SK-N-SH (cell line): ENCODE data around the gene XXYLT1.

Source experiments
- POLR2AphosphoS5 ChIP-seq: IDR thresholded peaks from 2 replicates; pipeline ENCODE4 v1.6.1; 2012; ENCODE audit warnings: low read depth, low read length
- RXRA ChIP-seq: IDR thresholded peaks from 2 replicates; pipeline ENCODE4 v1.4.0; 2012; ENCODE audit warnings: low read depth, mild to moderate bottlenecking, borderline replicate concordance
- USF1 ChIP-seq: IDR thresholded peaks from 2 replicates; pipeline ENCODE4 v1.4.0; 2012; ENCODE audit warnings: low read depth, borderline replicate concordance
- TF ChIP-seq, protein P1 (sequence below): IDR thresholded peaks from 2 replicates; pipeline ENCODE4 v1.6.1; 2012; ENCODE audit warnings: mild to moderate bottlenecking, low read depth, low read length, moderate library complexity
- TF ChIP-seq, protein P2 (sequence below): fragments of 200-600 bp; sonication (generic); IDR thresholded peaks from 2 replicates; pipeline ENCODE4 v1.6.1; 2017; ENCODE audit warnings: antibody characterized with exemption, mild to moderate bottlenecking, moderate library complexity
- TF ChIP-seq, protein P3 (sequence below): fragments of 150-350 bp; IDR thresholded peaks from 2 replicates; pipeline ENCODE4 v1.6.1; 2017; ENCODE audit warnings: antibody characterized with exemption, low read length, low read depth, borderline replicate concordance

GRCh38 chr3:195032955-195033354 is 238.0 kb downstream of the XXYLT1 start:
- TF ChIP-seq, protein P1, sequence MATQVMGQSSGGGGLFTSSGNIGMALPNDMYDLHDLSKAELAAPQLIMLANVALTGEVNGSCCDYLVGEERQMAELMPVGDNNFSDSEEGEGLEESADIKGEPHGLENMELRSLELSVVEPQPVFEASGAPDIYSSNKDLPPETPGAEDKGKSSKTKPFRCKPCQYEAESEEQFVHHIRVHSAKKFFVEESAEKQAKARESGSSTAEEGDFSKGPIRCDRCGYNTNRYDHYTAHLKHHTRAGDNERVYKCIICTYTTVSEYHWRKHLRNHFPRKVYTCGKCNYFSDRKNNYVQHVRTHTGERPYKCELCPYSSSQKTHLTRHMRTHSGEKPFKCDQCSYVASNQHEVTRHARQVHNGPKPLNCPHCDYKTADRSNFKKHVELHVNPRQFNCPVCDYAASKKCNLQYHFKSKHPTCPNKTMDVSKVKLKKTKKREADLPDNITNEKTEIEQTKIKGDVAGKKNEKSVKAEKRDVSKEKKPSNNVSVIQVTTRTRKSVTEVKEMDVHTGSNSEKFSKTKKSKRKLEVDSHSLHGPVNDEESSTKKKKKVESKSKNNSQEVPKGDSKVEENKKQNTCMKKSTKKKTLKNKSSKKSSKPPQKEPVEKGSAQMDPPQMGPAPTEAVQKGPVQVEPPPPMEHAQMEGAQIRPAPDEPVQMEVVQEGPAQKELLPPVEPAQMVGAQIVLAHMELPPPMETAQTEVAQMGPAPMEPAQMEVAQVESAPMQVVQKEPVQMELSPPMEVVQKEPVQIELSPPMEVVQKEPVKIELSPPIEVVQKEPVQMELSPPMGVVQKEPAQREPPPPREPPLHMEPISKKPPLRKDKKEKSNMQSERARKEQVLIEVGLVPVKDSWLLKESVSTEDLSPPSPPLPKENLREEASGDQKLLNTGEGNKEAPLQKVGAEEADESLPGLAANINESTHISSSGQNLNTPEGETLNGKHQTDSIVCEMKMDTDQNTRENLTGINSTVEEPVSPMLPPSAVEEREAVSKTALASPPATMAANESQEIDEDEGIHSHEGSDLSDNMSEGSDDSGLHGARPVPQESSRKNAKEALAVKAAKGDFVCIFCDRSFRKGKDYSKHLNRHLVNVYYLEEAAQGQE, result no peak
- TF ChIP-seq, protein P2, sequence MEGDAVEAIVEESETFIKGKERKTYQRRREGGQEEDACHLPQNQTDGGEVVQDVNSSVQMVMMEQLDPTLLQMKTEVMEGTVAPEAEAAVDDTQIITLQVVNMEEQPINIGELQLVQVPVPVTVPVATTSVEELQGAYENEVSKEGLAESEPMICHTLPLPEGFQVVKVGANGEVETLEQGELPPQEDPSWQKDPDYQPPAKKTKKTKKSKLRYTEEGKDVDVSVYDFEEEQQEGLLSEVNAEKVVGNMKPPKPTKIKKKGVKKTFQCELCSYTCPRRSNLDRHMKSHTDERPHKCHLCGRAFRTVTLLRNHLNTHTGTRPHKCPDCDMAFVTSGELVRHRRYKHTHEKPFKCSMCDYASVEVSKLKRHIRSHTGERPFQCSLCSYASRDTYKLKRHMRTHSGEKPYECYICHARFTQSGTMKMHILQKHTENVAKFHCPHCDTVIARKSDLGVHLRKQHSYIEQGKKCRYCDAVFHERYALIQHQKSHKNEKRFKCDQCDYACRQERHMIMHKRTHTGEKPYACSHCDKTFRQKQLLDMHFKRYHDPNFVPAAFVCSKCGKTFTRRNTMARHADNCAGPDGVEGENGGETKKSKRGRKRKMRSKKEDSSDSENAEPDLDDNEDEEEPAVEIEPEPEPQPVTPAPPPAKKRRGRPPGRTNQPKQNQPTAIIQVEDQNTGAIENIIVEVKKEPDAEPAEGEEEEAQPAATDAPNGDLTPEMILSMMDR, result no peak
- TF ChIP-seq RXRA (no peak), USF1 (no peak), POLR2AphosphoS5 (no peak)
- TF ChIP-seq, protein P3, sequence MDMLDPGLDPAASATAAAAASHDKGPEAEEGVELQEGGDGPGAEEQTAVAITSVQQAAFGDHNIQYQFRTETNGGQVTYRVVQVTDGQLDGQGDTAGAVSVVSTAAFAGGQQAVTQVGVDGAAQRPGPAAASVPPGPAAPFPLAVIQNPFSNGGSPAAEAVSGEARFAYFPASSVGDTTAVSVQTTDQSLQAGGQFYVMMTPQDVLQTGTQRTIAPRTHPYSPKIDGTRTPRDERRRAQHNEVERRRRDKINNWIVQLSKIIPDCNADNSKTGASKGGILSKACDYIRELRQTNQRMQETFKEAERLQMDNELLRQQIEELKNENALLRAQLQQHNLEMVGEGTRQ, result no peak
